HepG2 (cell line): ENCODE measurements around the gene ABCD1.

Experiments
- CTCF ChIP-seq: sonication (generic); formaldehyde crosslinking; IDR thresholded peaks from 2 replicates; pipeline ENCODE4 v1.5.0; 2020; ENCODE audit warnings: mild to moderate bottlenecking, missing genetic modification reagents, moderate library complexity
- MAFK ChIP-seq, 2 experiments: IDR thresholded peaks in 1 of 2; conservative IDR thresholded peaks in 1 of 2; 2 replicates each; pipeline ENCODE4 v1.6.1; 2011; ENCODE audit warnings: improper control_type of control experiment in 2 of 2, low read length in 2 of 2
- MAX ChIP-seq: IDR thresholded peaks from 2 replicates; pipeline ENCODE4 v1.6.1; 2012; ENCODE audit warnings: inconsistent platforms
- POLR2A ChIP-seq, 2 experiments: IDR thresholded peaks; 2 replicates each; pipeline ENCODE4 v1.6.1; 2011; ENCODE audit warnings: low read depth in 2 of 2, low read length in 2 of 2, mild to moderate bottlenecking in 1 of 2, moderate library complexity in 1 of 2; ENCODE audit not compliant: insufficient read depth in 1 of 2
- SIN3A ChIP-seq: IDR thresholded peaks from 2 replicates; pipeline ENCODE4 v1.6.1; 2011; ENCODE audit warnings: low read depth, mild to moderate bottlenecking, control low read depth, low read length, borderline replicate concordance

- TF ChIP-seq SIN3A (no peak), MAFK (conservative IDR thresholded peaks at IDR 0.05 in 1 of 2, IDR thresholded peaks at IDR 0.05 in 1 of 2; ENCODE audit: low read length in 2 of 2) (no peak), POLR2A (IDR thresholded peaks at IDR 0.05; ENCODE audit: insufficient read depth in 1 of 2, low read depth in 2 of 2, low read length in 2 of 2) (no peak), MAX (no peak), CTCF (no peak)
Measured at GRCh38 chrX:153688506-153688905, 36.1 kb upstream of the ABCD1 start.
